ENCODE measurements around the gene ALCAM.
"Not testable (repeated sequence)": the region's sequence is repeated elsewhere in the genome, so short reads cannot be mapped to it uniquely, and the experiment has no call there.

Gene ALCAM

DNA sequence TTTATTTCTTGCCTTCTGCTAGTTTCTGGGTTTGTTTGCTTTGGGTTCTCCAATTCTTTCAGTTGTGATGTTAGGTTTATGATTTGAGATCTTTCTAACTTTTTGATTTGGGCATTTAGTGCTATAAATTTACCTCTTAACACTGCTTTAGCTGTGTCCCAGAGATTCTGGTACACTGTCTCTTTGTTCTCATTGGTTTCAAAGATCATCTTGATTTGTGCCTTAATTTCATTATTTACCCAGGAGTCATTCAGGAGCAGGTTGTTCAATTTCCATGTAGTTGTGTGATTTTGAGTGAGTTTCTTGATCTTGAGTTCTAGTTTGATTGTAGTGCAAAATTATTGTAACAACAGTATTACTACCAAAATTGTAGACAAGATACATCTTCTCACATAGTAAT lies 25.9 kb downstream of the ALCAM start:
- not testable (repeated sequence) for DNase-seq

DNA sequence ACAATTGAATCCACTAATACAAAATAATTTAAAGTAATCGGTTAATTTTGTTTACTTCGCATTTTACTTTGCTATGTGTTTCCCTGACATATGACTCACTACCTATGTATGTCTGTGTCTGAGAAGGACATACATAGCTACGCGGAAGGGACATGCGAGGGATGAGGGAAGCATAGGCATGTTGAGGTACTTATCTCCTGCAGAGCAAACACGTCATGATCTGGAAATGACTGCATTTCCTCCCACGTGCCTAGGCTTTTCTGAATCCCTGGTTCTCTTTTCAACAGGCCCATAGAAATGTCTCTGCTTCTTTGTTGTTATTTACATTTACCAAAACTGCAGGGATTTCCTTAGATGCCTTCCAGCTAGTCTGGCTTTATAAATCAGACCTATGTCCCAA lies 27.5 kb downstream of the ALCAM start:
- DNase-seq, result no peak

DNA sequence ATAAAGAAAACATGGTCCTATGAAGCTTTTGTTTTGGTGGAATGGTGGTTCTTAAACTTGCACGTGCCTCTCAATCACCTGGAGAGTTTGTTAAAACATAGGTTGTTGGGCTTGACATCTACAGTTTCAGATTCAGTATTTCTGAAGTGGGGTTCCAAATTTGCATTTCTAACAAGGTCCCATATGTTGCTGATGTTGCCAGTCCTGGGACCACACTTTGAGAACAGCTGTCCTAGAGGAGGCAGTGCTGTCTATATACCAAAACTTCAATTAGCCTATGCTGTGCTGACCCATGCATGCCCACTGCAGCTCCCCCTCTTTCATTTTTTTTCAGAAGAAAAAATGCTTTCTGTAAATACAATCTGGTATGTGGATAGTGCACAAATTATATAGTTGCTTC lies 31.3 kb downstream of the ALCAM start:
- no peak for DNase-seq

DNA sequence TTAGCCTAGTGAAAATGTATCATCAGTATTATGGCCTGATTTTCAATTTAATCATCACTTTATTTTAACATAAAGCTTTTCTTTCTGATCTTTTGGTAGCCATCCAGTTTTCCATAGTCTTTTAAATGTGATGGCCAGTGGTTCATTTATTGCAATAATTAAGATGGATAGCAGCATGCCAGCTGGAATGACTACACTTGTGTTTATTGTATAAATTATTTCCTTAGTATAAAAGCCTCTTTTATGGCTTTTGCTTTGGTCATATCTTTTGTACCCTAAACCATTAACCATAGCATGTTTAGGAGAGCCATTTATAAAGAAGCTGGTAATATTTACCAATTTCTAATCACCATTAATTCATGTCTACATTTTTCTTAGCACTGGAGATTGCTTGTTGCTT lies 31.7 kb downstream of the ALCAM start:
- DNase-seq, result peak; percentile 63

DNA sequence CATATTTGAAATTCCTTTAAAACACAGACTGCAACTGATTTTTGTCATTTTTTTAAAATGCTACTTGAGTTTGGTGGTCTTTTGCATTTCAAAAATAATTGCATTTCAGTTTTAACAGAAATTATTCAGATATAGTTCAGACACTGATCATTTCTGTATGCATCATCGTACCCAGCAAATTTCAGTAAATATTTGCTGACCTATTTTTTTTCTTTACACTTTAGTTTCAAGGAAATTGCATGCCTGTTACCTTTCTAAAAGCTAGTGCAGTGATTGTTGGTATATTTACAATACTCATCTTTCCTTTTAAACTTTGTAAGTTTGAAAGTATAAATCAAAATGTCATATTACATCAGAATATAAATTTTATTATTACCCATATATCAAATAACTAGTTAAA lies 32.4 kb downstream of the ALCAM start:
- DNase-seq, result no peak

DNA sequence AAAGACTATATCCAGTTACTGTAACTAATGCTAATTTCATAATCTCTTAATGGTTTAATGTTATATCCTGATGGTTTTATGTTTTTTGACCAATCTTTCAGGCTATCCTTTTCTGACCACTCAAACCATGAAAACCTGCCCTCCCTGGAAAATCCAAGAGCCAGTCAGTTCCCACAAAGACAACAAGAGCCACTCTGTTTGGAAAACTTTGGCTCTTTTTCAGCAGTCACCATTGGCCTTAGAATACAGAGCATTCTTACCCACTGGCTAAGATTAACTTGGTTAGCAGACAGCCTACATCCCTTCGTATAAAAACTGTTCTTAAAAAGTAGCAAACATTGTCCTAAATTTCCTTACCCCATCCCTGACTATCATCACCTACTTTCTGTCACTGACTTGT lies 32.9 kb downstream of the ALCAM start:
- DNase-seq, result no peak

DNA sequence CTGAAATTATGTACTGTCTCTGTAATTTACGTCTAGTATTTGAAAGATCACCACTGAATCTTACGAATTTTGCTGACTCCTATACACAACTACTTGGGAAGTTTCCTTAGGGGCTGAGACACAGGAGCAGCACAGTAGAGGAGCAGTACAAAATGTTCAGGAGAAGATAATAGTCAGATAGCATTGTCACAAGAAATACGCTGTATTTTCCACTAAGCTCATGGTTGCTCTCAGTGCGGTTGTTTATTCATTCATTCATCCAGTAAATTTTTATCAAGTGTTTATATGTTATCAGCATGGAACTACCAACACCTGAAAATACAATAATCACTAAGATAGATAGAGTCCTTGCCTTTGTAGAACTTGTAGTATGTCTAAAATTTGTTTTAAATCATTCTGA lies 34.5 kb downstream of the ALCAM start:
- DNase-seq, result no peak

DNA sequence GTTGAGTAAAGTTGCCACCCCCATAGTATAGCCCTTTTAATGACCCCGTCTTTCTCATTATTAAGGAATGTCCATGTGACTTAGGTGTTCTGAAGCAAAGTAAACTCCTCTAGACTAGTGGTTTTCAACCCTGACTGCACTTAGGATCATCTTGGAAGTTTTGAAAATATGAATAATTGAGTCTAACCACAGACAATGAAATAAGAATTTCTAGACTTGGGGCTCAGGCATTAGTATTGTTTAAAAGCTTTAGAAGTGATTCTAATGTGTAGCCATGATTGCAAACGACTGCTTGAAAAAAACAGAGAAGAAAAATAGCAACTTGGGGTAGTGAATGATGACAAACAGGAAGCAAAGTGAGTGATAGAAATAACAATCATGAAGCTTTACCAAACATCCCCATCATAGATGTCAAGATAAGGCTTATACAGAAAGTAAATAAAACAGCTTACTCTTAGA lies 35.0 kb downstream of the ALCAM start:
- DNase-seq, result no peak

DNA sequence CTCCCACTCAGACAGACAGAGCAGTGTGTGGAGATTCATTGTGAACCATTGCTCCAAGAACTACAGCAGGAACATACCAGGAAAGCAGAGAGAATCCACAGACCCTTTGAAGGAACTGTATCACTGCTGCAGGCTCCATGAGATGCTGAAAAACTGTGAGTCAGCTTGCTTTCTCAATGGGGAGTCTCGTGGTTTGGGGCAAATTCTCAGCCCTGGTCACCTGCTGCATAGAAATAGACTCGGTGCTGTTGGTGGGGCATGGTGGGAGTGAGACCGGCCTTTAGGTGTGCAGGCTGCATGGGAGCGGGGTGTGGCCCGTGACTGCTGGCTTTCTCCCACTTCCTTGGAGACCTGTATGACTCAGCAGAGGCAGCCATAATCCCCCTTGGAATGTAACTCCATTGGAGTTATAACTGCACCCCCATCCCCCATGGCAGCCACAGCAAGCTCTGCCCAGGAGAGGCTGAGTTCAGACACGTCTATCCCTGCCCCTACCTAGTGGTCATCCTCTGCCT lies 35.6 kb downstream of the ALCAM start:
- DNase-seq, result no peak

DNA sequence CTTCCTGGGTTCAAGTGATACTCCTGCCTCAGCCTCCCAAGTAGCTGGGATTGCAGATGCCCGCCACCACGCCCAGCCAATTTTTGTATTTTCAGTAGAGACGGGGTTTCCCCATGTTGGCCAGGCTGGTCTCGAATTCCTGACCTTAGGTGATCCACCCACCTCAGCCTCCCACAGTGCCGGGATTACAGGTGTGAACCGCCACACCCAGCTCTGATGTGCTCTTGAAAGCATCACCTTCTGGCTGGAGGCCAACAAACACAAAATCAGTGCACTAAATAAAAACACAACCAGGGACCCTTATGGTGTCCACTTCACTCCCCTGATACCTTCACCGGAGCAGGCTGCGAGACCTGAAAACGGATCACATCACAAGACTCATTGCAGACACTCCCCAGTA lies 36.3 kb downstream of the ALCAM start:
- not testable (repeated sequence) for DNase-seq

DNA sequence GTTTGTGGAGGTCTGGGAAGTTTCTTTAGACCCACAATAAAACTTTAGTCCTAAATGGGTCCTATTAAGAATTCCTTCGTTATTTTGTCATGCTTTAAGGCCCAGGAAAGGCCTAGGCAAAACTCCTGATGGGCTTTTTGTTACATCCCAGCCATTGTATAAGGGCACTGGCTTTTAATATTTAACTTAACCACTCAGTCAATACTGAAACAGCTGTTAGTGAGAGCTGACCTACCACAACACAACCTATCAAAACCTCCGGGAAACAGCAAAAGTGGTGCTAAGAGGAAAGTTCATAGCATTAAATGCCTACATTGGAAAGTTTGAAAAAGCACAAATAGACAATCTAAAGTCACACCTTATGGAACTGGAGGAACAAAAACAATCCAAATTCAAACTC lies 39.6 kb downstream of the ALCAM start:
- no peak for DNase-seq

DNA sequence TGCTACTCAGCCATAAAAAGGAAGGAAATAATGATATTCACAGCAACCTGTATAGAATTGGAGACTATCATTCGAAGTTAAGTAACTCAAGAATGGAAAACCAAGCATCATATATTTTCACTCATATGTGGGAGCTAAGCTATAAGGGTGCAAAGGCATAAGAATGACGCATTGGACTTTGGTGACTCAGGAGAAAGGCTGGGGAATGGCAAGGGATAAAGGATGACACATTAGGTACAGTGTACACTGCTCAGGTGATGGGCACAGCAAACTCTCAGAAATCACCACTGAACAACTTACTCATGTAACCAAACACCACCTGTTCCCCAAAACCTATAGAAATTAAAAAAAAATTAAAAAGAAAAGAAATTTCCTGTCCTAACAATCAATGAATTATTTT lies 42.7 kb downstream of the ALCAM start:
- DNase-seq, result no peak

DNA sequence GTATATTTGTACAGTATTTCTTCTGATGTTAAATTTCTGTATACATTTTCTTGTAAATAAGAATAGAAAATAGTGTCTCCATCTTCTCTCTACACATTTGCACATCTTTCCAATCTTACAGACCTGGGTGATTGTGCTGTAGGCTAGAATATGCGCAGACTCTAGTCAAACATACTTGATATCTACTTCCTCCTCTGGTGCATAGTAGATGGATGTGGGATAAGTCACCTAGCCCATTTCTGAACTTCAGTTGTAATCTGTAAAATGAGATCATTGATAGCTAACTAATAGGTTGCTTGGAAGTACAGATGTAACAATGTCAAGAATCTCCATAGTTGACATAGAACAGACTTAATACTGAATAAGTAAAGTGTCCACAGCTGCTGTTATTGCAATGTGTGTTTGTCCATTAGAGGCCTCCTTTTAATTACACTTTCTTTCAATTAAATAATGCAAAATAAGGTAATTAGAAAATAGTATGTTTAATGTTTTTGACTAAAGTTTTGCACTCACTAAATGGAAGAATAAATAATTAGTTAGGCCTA lies 46.7 kb downstream of the ALCAM start:
- DNase-seq, result no peak

DNA sequence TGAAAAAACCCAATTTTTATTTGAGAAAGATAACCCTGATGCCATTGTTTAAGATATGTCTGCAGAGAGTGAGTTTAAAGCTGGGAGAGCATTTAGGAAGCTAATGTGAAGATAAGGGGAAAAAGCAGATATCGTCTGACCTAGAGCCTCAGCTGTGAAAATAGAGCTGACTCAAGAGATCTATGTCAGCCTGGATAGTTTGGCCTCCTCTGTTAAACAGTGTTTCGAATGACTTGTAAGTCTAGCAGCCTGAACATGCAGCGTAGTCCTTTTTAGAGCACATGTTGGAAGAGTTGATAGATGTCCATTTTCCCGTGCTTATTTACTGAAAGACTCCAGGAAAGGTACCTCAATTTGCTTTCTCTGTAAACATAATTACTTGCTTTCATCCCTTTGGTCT lies 48.1 kb downstream of the ALCAM start:
- no peak for DNase-seq

DNA sequence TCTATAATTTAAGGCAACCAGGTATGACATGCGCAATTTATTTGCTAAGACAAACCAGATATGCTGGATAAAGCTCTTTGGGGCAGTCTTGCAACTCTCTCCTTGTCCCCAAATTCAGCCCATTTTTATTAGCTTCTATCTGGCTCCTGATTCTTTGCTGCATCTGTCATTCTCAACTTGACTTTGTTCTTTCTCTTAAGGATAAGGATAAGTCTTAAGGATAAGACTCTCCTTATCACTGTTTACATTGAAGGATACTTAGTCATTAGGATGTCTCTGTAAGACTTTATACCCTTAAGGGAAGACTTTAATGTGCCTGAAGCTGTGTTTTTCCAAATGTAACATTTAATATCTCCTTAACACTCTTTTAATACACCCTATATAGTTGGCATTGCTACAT lies 49.2 kb downstream of the ALCAM start:
- DNase-seq, result no peak

DNA sequence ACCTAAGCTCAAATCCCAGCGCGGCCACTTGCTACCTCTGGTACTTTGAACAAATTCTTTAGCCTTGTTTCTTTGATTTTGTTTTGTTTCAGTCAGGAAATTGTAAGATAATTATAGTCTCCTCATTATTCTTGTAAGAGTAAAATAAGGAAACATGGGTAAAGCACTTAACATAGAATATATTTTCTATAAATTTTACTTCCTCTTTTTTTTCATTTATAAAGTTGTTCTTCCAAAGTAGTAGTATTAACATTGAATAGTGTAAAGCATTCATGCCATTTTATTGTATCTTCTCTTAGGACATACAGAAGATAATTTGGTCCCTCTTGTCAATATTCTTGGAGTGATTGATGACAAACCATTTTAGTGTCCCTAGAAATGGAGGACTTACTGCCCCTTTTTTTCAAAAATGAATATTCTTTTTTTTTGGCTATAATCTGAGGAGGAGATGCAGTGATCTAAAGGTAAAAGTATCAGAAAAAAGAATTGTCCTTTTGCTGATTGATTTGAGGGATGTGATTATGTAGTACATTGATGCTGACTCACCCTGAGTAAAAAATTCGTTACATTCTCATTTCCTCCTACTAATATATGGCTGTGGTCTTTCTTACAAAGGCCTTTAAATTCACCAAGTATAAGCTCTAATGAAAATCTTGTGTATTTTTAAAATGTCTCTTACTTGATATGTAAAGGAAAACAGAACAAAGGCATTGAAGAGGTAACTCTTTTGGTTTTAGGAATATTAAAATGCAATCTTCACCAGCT lies 51.0 kb downstream of the ALCAM start:
- no peak for DNase-seq

DNA sequence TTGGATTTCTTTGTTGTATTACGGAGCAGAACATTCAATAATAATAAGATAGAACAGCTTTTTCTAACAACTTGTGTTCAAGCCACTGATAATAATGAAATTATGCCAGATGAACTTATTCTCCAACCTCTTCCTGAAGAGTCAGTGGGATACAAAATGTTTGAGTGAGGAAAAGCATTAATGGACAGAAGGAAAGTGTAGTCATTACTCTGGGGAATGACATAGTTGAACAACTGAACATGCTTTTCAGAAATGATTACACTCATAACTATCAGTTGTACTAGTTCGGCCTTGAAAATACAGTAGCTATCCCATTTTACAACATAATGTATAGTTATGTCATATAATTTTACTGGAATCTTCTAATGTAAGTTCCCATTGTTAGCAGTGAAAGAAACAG lies 55.9 kb downstream of the ALCAM start:
- DNase-seq, result no peak

DNA sequence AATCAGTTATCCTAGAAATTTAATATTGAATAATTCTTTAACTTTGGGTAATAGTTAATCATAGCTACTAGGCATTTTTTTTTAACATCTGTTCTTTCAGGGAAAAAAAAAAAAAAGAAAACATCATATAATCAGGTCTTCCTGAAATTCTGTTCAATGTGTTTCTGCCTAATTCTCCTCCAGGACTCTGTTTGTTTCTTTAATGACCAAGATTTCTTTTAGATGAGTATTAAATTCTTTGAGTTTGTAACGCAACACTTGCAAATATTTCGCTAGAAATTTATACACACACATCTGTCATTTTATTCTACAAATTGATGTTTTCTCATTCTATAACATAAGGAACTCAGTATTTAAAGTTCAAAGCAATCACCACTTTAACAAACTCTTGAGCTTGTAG lies 56.7 kb downstream of the ALCAM start:
- no peak for DNase-seq

DNA sequence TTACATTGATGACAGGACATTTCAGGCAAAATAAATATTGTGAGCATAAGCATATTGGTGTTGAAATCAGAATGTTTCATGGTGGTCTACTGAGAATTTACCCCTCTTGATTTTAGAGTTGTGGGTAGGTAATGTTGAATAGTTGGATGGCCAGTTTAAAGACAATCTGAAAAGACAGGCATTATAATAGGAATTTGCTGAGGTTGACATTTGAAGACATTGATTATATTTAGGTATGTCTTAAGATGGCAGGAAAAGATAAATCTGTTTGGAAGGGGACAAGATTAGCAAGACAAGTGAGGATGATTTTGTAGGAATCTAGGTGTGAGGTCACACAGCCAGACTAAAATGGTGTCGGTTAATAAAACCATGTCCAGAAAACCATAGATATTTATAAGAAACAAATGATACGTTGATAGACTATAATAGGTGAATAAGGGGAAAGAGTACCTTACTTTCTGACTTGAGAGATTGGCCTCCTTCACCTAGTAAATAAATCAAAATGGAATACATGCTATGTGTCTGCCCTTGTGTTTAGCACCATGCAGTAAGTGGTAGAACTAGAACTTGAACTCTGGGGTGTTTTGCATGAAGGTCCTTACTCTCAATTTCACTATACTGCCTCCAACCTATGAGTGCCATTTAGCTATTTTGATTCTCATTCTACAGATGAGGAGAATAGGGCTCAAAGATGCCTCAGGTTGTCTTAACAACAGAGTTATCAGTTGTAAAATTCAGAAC lies 57.9 kb downstream of the ALCAM start:
- DNase-seq, result no peak

DNA sequence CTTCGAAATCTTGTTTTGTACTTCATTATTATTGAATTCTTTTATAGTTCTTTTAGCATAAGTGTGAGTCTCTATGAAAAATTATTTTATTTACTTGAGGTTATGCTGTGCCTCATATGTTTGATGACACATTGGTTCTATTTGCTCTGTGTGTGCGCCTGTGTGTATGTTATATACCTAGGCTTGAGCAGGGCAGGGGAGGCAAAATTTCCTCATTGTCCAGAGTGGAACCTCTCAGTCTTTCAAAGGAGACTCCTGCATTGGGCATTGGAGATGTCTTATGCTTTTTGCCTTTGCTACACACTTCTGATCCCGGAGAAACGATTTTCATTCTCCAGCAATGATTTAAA lies 58.4 kb downstream of the ALCAM start:
- no peak for DNase-seq

DNA sequence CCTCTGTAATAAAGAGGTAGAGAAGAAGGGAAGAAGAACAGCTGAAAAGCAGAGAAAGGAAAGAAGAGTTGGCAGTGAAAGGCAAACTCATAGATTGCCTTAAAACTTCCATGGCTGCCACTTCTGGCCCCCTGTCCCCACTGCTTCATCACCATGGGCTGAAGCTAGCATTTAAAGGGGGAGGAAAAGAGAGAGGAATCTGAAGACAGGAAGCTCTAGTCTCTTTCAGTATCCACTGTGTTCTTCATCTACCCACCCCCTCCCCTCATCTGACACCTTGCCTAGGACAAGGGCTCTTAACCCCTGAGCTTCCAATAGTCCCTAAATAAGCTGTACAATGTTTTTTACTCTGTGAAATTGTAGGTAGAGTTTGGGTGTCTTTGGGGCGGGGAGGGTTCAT lies 60.6 kb downstream of the ALCAM start:
- DNase-seq, result no peak

DNA sequence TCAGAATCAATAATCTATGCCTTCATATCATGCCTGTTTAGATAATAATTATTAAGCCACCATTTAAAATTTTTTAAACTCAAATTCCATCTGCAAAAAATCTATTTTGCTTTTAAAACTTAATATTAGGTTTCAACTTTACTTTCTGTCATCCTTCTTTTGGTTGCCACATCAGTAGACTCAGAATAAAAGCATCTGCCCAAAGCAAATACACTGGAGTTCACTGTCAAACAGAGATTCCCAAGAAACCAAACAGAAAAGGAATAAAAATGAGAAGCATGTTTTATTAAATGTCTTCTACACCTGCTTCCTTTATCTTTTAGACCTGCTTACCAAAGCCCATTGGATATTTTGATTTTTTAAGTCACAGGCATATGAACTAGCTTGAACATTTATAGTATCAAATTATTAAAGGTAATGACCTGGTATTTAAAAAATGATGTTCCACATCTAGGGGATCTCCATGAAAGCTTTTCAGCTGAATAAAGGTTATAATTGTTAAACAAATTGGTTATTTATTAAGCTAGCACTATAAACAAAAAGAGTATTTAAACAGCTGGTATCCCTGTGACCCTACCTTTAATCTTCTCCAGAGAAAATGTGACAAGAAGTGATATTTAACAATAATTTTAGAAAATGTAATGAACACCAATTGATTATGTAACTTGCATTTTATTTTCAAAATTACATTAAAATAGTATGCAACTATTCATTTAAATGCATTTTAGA lies 62.5 kb downstream of the ALCAM start:
- DNase-seq, result no peak

DNA sequence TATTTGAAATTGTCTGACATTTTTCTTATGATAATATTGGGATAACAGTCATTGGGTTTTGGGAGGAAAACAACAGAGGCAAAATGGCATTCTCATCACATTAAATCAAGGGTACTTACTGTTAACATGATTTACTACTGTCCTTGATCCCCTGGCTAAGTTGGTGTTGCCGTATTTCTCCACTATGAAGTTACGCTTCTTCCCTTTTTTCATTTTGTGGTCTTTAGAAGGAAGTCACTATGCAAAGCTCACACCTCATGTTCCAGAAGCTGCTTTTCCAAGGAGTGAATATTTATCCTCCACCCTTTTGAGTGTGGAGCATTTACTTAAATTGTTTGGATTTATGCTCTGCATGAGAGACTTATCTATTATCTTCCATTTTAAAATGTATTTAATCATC lies 63.7 kb downstream of the ALCAM start:
- no peak for DNase-seq

DNA sequence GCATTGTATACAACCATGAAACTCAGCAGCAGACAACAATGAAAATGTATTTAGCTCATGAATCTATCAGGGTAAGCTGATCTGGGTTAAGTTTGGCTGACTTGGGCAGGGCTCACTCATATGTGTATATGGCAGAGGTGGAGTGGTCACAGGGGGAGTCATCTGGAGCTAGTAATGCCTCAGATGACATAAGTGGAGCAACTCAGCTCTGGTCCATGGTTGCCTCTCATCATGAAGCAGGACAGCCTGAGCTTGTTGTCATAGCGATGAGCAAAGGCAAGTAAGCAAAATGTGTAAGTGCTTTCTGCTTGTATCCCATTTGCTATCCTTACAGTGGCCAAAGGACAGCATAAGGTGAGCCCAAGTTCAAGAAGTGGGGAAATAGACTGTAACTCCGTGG lies 64.5 kb downstream of the ALCAM start:
- DNase-seq, result no peak
